Measurements from ENCODE around the gene STPG4.

Gene STPG4

GRCh38 chr2:47052847-47053246 is 102.3 kb downstream of the STPG4 start:
- no peak for DNase-seq (ENCODE audit: low spot score)

- no peak for DNase-seq (ENCODE audit: low spot score)
Observed at GRCh38 chr2:47051562-47051961, 103.5 kb downstream of the STPG4 start.

GRCh38 chr2:47050762-47051161 is 104.3 kb downstream of the STPG4 start:
- no peak for DNase-seq (ENCODE audit: low spot score)

GRCh38 chr2:47050021-47050760 is 104.9 kb downstream of the STPG4 start:
- DNase-seq (ENCODE audit: low spot score), result no peak

- DNase-seq (ENCODE audit: low spot score), result no peak
Observed at GRCh38 chr2:47049502-47049901, 105.6 kb downstream of the STPG4 start.

GRCh38 chr2:47048801-47049480 is 106.2 kb downstream of the STPG4 start:
- no peak for DNase-seq (ENCODE audit: low spot score)

GRCh38 chr2:47046271-47046670 is 108.8 kb downstream of the STPG4 start:
- no peak for DNase-seq (ENCODE audit: low spot score)

- no peak for DNase-seq (ENCODE audit: low spot score)
Observed at GRCh38 chr2:47043891-47044239, 111.2 kb downstream of the STPG4 start.

- DNase-seq (ENCODE audit: low spot score), result no peak
Observed at GRCh38 chr2:47043142-47043890, 111.8 kb downstream of the STPG4 start.

GRCh38 chr2:47041891-47042684 is 113.0 kb downstream of the STPG4 start:
- DNase-seq (ENCODE audit: low spot score), result no peak

- DNase-seq (ENCODE audit: low spot score), result no peak
Observed at GRCh38 chr2:47041063-47041462, 114.0 kb downstream of the STPG4 start.

GRCh38 chr2:47040651-47041050 is 114.5 kb downstream of the STPG4 start:
- DNase-seq (ENCODE audit: low spot score), result no peak

- DNase-seq (ENCODE audit: low spot score), result no peak
Observed at GRCh38 chr2:47039913-47040562, 115.1 kb downstream of the STPG4 start.

- no peak for DNase-seq (ENCODE audit: low spot score)
Observed at GRCh38 chr2:47039489-47039870, 115.6 kb downstream of the STPG4 start.

GRCh38 chr2:47038656-47039488 is 116.2 kb downstream of the STPG4 start:
- DNase-seq (ENCODE audit: low spot score), result no peak

GRCh38 chr2:47037678-47038077 is 117.4 kb downstream of the STPG4 start:
- no peak for DNase-seq (ENCODE audit: low spot score)
